Hematopoietic multipotent progenitor cell (in vitro differentiated cells): Measurements from ENCODE around the gene FA2H. TPM values are rescaled to one million over a fixed set of nuclear protein-coding genes. Genes with fewer than 3 reads are reported as not detected.
"Not testable (repeated sequence)": the region's sequence is repeated elsewhere in the genome, so short reads cannot be mapped to it uniquely, and the experiment has no call there.

Experiments used
- DNase-seq, 3 donors: peaks; one replicate each; pipeline ENCODE4 v3.0.0-alpha.2; 2011 to 2015; ENCODE audit warnings: low read depth in 2 of 3, low spot score in 2 of 3
- total RNA-seq: library from RNA; depleted of rRNA; stranded (reverse); fragments of >200 nt; gene quantifications from one replicate; pipeline ENCODE4 v1.2.3, GENCODE V29; 2012

FA2H gene
- total RNA-seq, 1 donor: 0.81 TPM

- no peak for DNase-seq
Observed at GRCh38 chr16:74725651-74726455, 48.8 kb downstream of the FA2H start.

- no peak for DNase-seq
Observed at GRCh38 chr16:74724820-74725549, 49.6 kb downstream of the FA2H start.

- no peak for DNase-seq
Observed at GRCh38 chr16:74723256-74723655, 51.4 kb downstream of the FA2H start.

GRCh38 chr16:74722156-74722555, 52.5 kb downstream of the FA2H start:
- not testable (repeated sequence) for DNase-seq

- DNase-seq: no peak
Observed at GRCh38 chr16:74721716-74722115, 52.9 kb downstream of the FA2H start.

- no peak for DNase-seq
Observed at GRCh38 chr16:74720579-74720978, 54.0 kb downstream of the FA2H start.

GRCh38 chr16:74718741-74719610, 55.6 kb downstream of the FA2H start:
- no peak for DNase-seq

- no peak for DNase-seq
Observed at GRCh38 chr16:74718140-74718539, 56.5 kb downstream of the FA2H start.

- DNase-seq: no peak
Observed at GRCh38 chr16:74717367-74717766, 57.3 kb downstream of the FA2H start.

GRCh38 chr16:74716355-74716754, 58.3 kb downstream of the FA2H start:
- no peak for DNase-seq

- no peak for DNase-seq
Observed at GRCh38 chr16:74713876-74714275, 60.7 kb downstream of the FA2H start.

- DNase-seq: no peak
Observed at GRCh38 chr16:74713325-74713724, 61.3 kb downstream of the FA2H start.

GRCh38 chr16:74711938-74712337, 62.7 kb downstream of the FA2H start:
- DNase-seq: no peak

- no peak for DNase-seq
Observed at GRCh38 chr16:74710401-74710800, 64.2 kb downstream of the FA2H start.

GRCh38 chr16:74709441-74709877, 65.2 kb downstream of the FA2H start:
- peak; percentile 72 to 82 (median 76) for DNase-seq

GRCh38 chr16:74700438-74701225, 74.0 kb downstream of the FA2H start, which contains the start of gene MLKL:
Gene MLKL, minus strand, starts transcription at chr16:74700862. Its CDS starts 5,105 bp downstream, at chr16:74695757.
- DNase-seq: peak in 2 of 3 donors; percentile 76 to 77

- peak in 2 of 3 donors; percentile 26 to 30 for DNase-seq
Observed at GRCh38 chr16:74700116-74700437, 74.5 kb downstream of the FA2H start.

- no peak for DNase-seq
Observed at GRCh38 chr16:74699666-74700065, 75.0 kb downstream of the FA2H start.

- DNase-seq: no peak
Observed at GRCh38 chr16:74698222-74698621, 76.4 kb downstream of the FA2H start.
